ENCODE results near the gene RERE.

RERE gene

GRCh38 chr1:8357329-8358101 lies 459.9 kb downstream of the RERE start:
- peaks cover 97% of the 10 kb centered on the region for H3K36me3 ChIP-seq (ENCODE audit: control insufficient read depth, insufficient read depth, low read length)
- no peaks in the 10 kb centered on the region for H3K9me3 ChIP-seq (ENCODE audit: control insufficient read depth, low read length)
- no peak overlapping the region for H3K4me3 ChIP-seq (ENCODE audit: extremely low read depth, insufficient read depth, low read length, poor library complexity, severe bottlenecking)
- no peak overlapping the region for H3K27ac ChIP-seq (ENCODE audit: low read depth, low read length, severe bottlenecking)
- WGBS, 2 experiments (ENCODE audit: insufficient coverage in 2 of 2), result 92 to 96% methylated on average over 12 to 14 of the region's 14 CpGs
- peaks cover 2% of the 10 kb centered on the region for H3K4me1 ChIP-seq (ENCODE audit: control insufficient read depth, insufficient read depth, low read length, poor library complexity, severe bottlenecking)

GRCh38 chr1:8356256-8357209 lies 460.9 kb downstream of the RERE start:
- Histone ChIP-seq H3K9me3 (ENCODE audit: control insufficient read depth, low read length) (no peaks in the 10 kb centered on the region), H3K4me1 (ENCODE audit: control insufficient read depth, insufficient read depth, low read length, poor library complexity, severe bottlenecking) (peaks cover 2% of the 10 kb centered on the region), H3K4me3 (ENCODE audit: extremely low read depth, insufficient read depth, low read length, poor library complexity, severe bottlenecking) (no peak overlapping the region), H3K27ac (ENCODE audit: low read depth, low read length, severe bottlenecking) (no peak overlapping the region), H3K36me3 (ENCODE audit: control insufficient read depth, insufficient read depth, low read length) (peaks cover 94% of the 10 kb centered on the region)
- WGBS, 2 experiments (ENCODE audit: insufficient coverage in 2 of 2), result 95 to 97% methylated on average over 25 to 26 of the region's 27 CpGs

- Histone ChIP-seq H3K36me3 (ENCODE audit: control insufficient read depth, insufficient read depth, low read length) (peaks cover 87% of the 10 kb centered on the region), H3K27ac (ENCODE audit: low read depth, low read length, severe bottlenecking) (peak overlapping the region; percentile 5), H3K4me3 (ENCODE audit: extremely low read depth, insufficient read depth, low read length, poor library complexity, severe bottlenecking) (no peak overlapping the region), H3K4me1 (ENCODE audit: control insufficient read depth, insufficient read depth, low read length, poor library complexity, severe bottlenecking) (peaks cover 2% of the 10 kb centered on the region), H3K9me3 (ENCODE audit: control insufficient read depth, low read length) (no peaks in the 10 kb centered on the region)
- 97% methylated on average over 16 to 17 of the region's 24 CpGs for WGBS, 2 experiments (ENCODE audit: insufficient coverage in 2 of 2)
Observed at GRCh38 chr1:8355439-8356255, 461.8 kb downstream of the RERE start.

- WGBS, 2 experiments (ENCODE audit: insufficient coverage in 2 of 2), result 90 to 94% methylated on average over 3 to 6 of the region's 8 CpGs
- Histone ChIP-seq H3K9me3 (ENCODE audit: control insufficient read depth, low read length) (no peaks in the 10 kb centered on the region), H3K36me3 (ENCODE audit: control insufficient read depth, insufficient read depth, low read length) (peaks cover 74% of the 10 kb centered on the region), H3K4me3 (ENCODE audit: extremely low read depth, insufficient read depth, low read length, poor library complexity, severe bottlenecking) (no peak overlapping the region), H3K27ac (ENCODE audit: low read depth, low read length, severe bottlenecking) (no peak overlapping the region), H3K4me1 (ENCODE audit: control insufficient read depth, insufficient read depth, low read length, poor library complexity, severe bottlenecking) (peaks cover 2% of the 10 kb centered on the region)
Observed at GRCh38 chr1:8354038-8354437, 463.4 kb downstream of the RERE start.

GRCh38 chr1:8352886-8353785 lies 464.3 kb downstream of the RERE start:
- WGBS, 2 experiments (ENCODE audit: insufficient coverage in 2 of 2), result 92 to 94% methylated on average over 17 to 19 of the region's 21 CpGs
- no peaks in the 10 kb centered on the region for H3K9me3 ChIP-seq (ENCODE audit: control insufficient read depth, low read length)
- H3K4me1 ChIP-seq (ENCODE audit: control insufficient read depth, insufficient read depth, low read length, poor library complexity, severe bottlenecking), result peaks cover 2% of the 10 kb centered on the region
- peak overlapping the region; percentile 59 for H3K27ac ChIP-seq (ENCODE audit: low read depth, low read length, severe bottlenecking)
- H3K4me3 ChIP-seq (ENCODE audit: extremely low read depth, insufficient read depth, low read length, poor library complexity, severe bottlenecking), result no peak overlapping the region
- peaks cover 65% of the 10 kb centered on the region for H3K36me3 ChIP-seq (ENCODE audit: control insufficient read depth, insufficient read depth, low read length)

GRCh38 chr1:8352471-8352845 lies 465.0 kb downstream of the RERE start:
- peak overlapping the region; percentile 59 for H3K27ac ChIP-seq (ENCODE audit: low read depth, low read length, severe bottlenecking)
- peaks cover 2% of the 10 kb centered on the region for H3K4me1 ChIP-seq (ENCODE audit: control insufficient read depth, insufficient read depth, low read length, poor library complexity, severe bottlenecking)
- H3K4me3 ChIP-seq (ENCODE audit: extremely low read depth, insufficient read depth, low read length, poor library complexity, severe bottlenecking), result no peak overlapping the region
- peaks cover 58% of the 10 kb centered on the region for H3K36me3 ChIP-seq (ENCODE audit: control insufficient read depth, insufficient read depth, low read length)
- no peaks in the 10 kb centered on the region for H3K9me3 ChIP-seq (ENCODE audit: control insufficient read depth, low read length)
- WGBS, 2 experiments (ENCODE audit: insufficient coverage in 2 of 2), result 94 to 95% methylated on average over 14 of the region's 15 CpGs

- Histone ChIP-seq H3K4me3 (ENCODE audit: extremely low read depth, insufficient read depth, low read length, poor library complexity, severe bottlenecking) (no peak overlapping the region), H3K36me3 (ENCODE audit: control insufficient read depth, insufficient read depth, low read length) (peaks cover 52% of the 10 kb centered on the region), H3K4me1 (ENCODE audit: control insufficient read depth, insufficient read depth, low read length, poor library complexity, severe bottlenecking) (peaks cover 2% of the 10 kb centered on the region), H3K9me3 (ENCODE audit: control insufficient read depth, low read length) (no peaks in the 10 kb centered on the region), H3K27ac (ENCODE audit: low read depth, low read length, severe bottlenecking) (peak overlapping the region; percentile 59)
- WGBS, 2 experiments (ENCODE audit: insufficient coverage in 2 of 2), result 74 to 81% methylated on average over 7 to 8 of the region's 13 CpGs
Observed at GRCh38 chr1:8351693-8352470, 465.6 kb downstream of the RERE start.

- Histone ChIP-seq H3K4me1 (ENCODE audit: control insufficient read depth, insufficient read depth, low read length, poor library complexity, severe bottlenecking) (peaks cover 2% of the 10 kb centered on the region), H3K4me3 (ENCODE audit: extremely low read depth, insufficient read depth, low read length, poor library complexity, severe bottlenecking) (no peak overlapping the region), H3K9me3 (ENCODE audit: control insufficient read depth, low read length) (no peaks in the 10 kb centered on the region), H3K27ac (ENCODE audit: low read depth, low read length, severe bottlenecking) (no peak overlapping the region), H3K36me3 (ENCODE audit: control insufficient read depth, insufficient read depth, low read length) (peaks cover 45% of the 10 kb centered on the region)
- 92 to 94% methylated on average over 22 to 23 of the region's 24 CpGs for WGBS, 2 experiments (ENCODE audit: insufficient coverage in 2 of 2)
Observed at GRCh38 chr1:8350914-8351684, 466.3 kb downstream of the RERE start.

GRCh38 chr1:8349961-8350360 lies 467.5 kb downstream of the RERE start:
- WGBS, 2 experiments (ENCODE audit: insufficient coverage in 2 of 2), result 90 to 92% methylated on average over 14 of the region's 14 CpGs
- Histone ChIP-seq H3K4me1 (ENCODE audit: control insufficient read depth, insufficient read depth, low read length, poor library complexity, severe bottlenecking) (peaks cover 2% of the 10 kb centered on the region), H3K4me3 (ENCODE audit: extremely low read depth, insufficient read depth, low read length, poor library complexity, severe bottlenecking) (no peak overlapping the region), H3K9me3 (ENCODE audit: control insufficient read depth, low read length) (no peaks in the 10 kb centered on the region), H3K36me3 (ENCODE audit: control insufficient read depth, insufficient read depth, low read length) (peaks cover 33% of the 10 kb centered on the region), H3K27ac (ENCODE audit: low read depth, low read length, severe bottlenecking) (no peak overlapping the region)
